ENCODE results near the gene SEMA3F. TPM values are rescaled to one million over a fixed set of nuclear protein-coding genes. Genes with fewer than 3 reads are reported as not detected.

SEMA3F gene
- total RNA-seq, 1 donor from 2014 or later = 65.6 TPM

DNA sequence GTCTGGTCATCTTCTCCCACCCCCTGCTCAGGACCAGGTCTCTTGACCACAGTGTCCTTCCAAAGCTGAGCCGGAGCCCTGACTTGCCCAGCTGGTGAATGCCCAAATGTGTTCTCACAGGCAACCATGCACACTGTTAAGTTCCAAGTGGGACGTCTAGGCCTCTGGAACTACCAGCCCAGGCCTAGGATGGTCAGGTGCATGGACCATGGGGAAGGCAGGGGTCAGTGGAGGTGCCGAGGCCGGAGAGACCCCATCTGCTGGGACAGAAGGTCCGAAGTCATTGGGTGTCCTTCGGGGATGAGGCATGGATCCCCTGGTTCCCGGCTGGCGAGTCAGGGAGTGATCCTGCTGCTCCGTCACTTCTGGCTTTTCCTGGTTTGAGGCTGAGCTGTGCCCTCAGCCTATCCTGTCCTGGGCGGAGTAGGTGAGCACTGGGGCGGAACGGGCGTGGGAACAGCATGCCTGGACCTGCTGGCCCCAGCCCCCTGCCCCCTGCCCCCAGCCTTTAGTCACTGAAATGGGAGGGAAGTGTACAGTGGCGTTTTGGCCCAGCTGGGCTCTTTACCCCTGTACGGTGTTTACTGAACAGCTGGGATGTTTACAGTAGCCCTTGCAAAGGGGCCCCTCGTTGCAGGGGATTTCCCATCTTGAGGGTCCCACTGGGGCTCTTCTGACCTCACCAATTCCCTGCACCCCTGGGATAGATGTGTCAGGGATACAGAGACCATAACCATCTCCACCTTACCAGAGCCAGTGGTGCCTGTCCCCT is 12.1 kb downstream of the SEMA3F start:
- Histone ChIP-seq H3K27ac (peak overlapping the region; percentile 76), H3K9me3 (no peaks in the 10 kb centered on the region), H3K36me3 (no peaks in the 10 kb centered on the region), H3K27me3 (no peaks in the 10 kb centered on the region), H3K4me3 (no peak overlapping the region), H3K4me1 (peaks cover 88% of the 10 kb centered on the region)
- no peak for DNase-seq
- TF ChIP-seq, protein P1, sequence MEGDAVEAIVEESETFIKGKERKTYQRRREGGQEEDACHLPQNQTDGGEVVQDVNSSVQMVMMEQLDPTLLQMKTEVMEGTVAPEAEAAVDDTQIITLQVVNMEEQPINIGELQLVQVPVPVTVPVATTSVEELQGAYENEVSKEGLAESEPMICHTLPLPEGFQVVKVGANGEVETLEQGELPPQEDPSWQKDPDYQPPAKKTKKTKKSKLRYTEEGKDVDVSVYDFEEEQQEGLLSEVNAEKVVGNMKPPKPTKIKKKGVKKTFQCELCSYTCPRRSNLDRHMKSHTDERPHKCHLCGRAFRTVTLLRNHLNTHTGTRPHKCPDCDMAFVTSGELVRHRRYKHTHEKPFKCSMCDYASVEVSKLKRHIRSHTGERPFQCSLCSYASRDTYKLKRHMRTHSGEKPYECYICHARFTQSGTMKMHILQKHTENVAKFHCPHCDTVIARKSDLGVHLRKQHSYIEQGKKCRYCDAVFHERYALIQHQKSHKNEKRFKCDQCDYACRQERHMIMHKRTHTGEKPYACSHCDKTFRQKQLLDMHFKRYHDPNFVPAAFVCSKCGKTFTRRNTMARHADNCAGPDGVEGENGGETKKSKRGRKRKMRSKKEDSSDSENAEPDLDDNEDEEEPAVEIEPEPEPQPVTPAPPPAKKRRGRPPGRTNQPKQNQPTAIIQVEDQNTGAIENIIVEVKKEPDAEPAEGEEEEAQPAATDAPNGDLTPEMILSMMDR (IDR thresholded peaks at IDR 0.05) = no peak
- no peak for ATAC-seq
- intact Hi-C loops (cut with DNase I) = no loop called here

DNA sequence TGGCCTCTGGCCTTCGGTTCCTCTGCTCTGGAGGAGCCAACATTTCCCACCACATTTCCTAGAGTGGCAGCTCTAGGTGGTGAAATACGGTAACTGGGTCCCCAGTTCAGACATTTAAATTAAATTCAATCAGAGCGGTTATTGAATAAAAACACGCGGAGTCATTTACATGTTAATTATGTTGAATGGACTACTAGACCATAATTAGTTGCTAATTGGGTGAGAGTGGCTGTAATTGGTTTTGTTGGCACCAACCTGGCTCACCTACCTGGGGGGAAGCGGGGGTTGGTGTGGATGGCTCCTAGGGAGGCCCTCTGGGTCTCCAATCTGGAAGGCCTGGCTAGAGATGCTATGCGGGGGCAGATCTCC is 12.7 kb downstream of the SEMA3F start:
- Histone ChIP-seq H3K27ac (peak overlapping the region; percentile 76), H3K4me1 (peaks cover 83% of the 10 kb centered on the region), H3K4me3 (no peak overlapping the region), H3K9me3 (no peaks in the 10 kb centered on the region), H3K36me3 (no peaks in the 10 kb centered on the region), H3K27me3 (no peaks in the 10 kb centered on the region)
- ATAC-seq (no peak), DNase-seq (no peak)
- TF ChIP-seq, protein P1 (IDR thresholded peaks at IDR 0.05) = no peak
- intact Hi-C loops (cut with DNase I) = no loop called here

DNA sequence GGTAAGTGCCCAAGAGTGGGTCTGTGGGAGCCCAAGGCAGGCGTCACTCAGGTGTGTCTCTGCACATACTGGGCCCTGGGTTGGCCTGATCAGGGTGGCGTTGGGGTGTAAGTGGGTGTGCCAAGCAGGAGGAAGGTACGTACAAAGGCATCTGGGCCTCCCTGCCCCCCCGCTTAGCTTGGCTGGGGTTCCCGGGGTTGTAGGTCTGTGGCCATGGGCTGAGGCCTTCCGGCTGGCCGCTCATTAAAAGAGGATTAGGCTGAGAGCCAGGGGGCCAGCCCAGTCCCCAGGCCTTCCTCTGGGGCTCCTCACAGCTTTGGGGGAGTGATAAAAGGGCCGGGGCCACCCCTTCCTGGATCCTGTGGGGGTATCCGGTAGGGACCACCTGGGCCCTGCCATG is 13.3 kb downstream of the SEMA3F start:
- DNase-seq (no peak), ATAC-seq (no peak)
- TF ChIP-seq, protein P1 (IDR thresholded peaks at IDR 0.05) = no peak
- Histone ChIP-seq H3K27me3 (no peaks in the 10 kb centered on the region), H3K4me3 (no peak overlapping the region), H3K36me3 (no peaks in the 10 kb centered on the region), H3K9me3 (no peaks in the 10 kb centered on the region), H3K27ac (peak overlapping the region; percentile 76), H3K4me1 (peaks cover 77% of the 10 kb centered on the region)
- intact Hi-C loops (cut with DNase I) = no loop called here

DNA sequence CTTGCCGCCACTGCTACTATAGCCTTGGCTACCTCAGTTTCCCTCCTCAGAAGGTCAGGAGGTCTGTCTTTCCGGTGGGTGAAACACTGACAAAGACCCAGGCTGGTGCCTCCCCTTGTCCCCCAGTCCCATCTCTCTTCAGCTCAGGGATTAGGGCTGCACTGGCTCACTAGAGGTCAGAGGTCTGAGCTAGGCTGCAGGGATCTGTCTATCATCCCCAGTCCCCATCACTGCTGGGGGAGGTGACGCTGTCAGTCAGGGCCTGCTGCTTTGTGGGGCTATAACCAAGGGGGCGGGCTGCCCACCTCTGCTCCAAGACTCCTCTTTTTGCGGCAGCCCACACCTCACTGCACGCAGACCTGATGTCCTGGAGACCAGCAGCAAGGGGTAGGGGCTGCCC is 13.7 kb downstream of the SEMA3F start:
- Histone ChIP-seq H3K36me3 (no peaks in the 10 kb centered on the region), H3K27me3 (no peaks in the 10 kb centered on the region), H3K4me3 (no peak overlapping the region), H3K9me3 (no peaks in the 10 kb centered on the region), H3K4me1 (peaks cover 73% of the 10 kb centered on the region), H3K27ac (peak overlapping the region; percentile 76)
- intact Hi-C loops (cut with DNase I) = no loop called here
- no peak for ATAC-seq
- TF ChIP-seq, protein P1 (IDR thresholded peaks at IDR 0.05) = no peak
- no peak for DNase-seq

DNA sequence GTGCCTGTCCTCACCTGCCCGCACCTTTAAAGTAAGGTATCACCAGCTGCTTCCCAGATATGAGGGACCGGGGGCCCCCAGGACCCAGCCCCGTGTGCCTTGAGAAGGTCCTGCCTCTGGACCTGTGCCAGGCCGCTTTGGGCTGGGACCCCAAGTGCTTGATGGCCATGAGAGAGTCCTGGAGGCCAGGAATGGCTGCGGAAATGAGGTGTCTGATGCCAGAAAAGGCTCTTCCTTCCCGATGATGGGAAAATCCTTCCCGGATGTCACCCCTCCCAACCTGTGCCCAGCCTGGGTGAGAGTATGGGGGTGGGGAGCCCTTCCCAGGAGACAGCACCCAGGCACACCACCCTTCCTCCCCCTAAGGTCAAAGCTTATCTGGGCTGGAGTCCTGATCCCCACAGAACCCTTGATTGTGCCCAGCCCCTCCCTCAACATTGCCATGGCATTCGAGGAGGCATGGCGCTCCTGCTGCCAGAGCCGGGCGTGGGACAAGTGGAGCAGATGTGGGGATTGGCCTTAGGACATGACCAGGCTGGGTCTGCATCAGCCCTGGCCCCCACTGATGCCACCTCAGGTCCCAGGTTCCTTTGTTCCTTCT is 14.2 kb downstream of the SEMA3F start:
- TF ChIP-seq, protein P1 (IDR thresholded peaks at IDR 0.05) = no peak
- no peaks in the 10 kb centered on the region for H3K9me3 ChIP-seq
- peaks cover 68% of the 10 kb centered on the region for H3K4me1 ChIP-seq
- no peak for ATAC-seq
- no peaks in the 10 kb centered on the region for H3K36me3 ChIP-seq
- H3K4me3 ChIP-seq = no peak overlapping the region
- DNase-seq = no peak
- H3K27ac ChIP-seq = peak overlapping the region; percentile 76
- no peaks in the 10 kb centered on the region for H3K27me3 ChIP-seq
- intact Hi-C loops (cut with DNase I) = no loop called here
